Pancreas (tissue), 10 donors: ENCODE measurements around the gene ADAR. TPM values are rescaled to one million over a fixed set of nuclear protein-coding genes. Genes with fewer than 3 reads are reported as not detected.

Experiments used
- ATAC-seq, 4 donors: fragments of 200-7000 bp; cut with Tn5 transposase; one replicate each; pipeline versions ENCODE4 v1.8.0 to v1.9.1; 2020; ENCODE audit warnings: mild to moderate bottlenecking in 4 of 4, moderate library complexity in 4 of 4
- DNase-seq, 6 donors: peaks; one replicate each; pipeline ENCODE4 v3.0.0-alpha.2; 2020
- FAIRE-seq: peaks from 2 replicates; lab custom pipeline; 2012; peaks lifted over from hg19 to GRCh38; lab: Jason Lieb, UNC
- H3K27ac ChIP-seq, 4 donors: fragments of 200-600 bp; sonication (generic); 1 replicate in 3 of 4; 2 replicates in 1 of 4; pipeline versions ENCODE4 v1.5.0 to v1.8.0; 2020
- H3K27me3 ChIP-seq, 4 donors: fragments of 200-600 bp; one replicate each; pipeline ENCODE4 v1.8.0; 2021
- H3K36me3 ChIP-seq, 3 donors: fragments of 200-600 bp; sonication (generic) in 1 of 3; one replicate each; pipeline versions ENCODE4 v1.5.0 to v1.8.0; 2020 to 2021
- H3K4me1 ChIP-seq, 3 donors: fragments of 200-600 bp; one replicate each; pipeline ENCODE4 v1.8.0; 2021
- H3K4me3 ChIP-seq, 4 donors: fragments of 200-600 bp; sonication (generic) in 2 of 4; one replicate each; pipeline versions ENCODE4 v1.5.0 to v1.8.0; 2020 to 2021
- H3K9me3 ChIP-seq, 4 donors: fragments of 200-600 bp; one replicate each; pipeline ENCODE4 v1.8.0; 2021
- WGBS, 2 donors: extraction: QIAGEN DNeasy Blood & Tissue Kit; methylation state at CpG; one replicate each; pipeline ENCODE4 v1.1.7; 2013; 5-methylcytosine and 5-hydroxymethylcytosine counted together
- intact Hi-C, 3 donors: fragments of 100-400 bp; cut with DNase I; formaldehyde crosslinking; loops; one replicate each; pipeline versions ENCODE4 v1.11.1 to v1.14.2; 2022
- polyA plus RNA-seq, 2 donors: library from polyadenylated mRNA; stranded (reverse); fragments of 200-250 nt; gene quantifications; one replicate each; pipeline ENCODE4 v1.2.3, GENCODE V29; 2013
- total RNA-seq, 6 donors: library from RNA; stranded (reverse); fragmentation: NEBNext Ultra II Directional in 4 of 6; extraction: Animal tissue kit (Norgen Biotek cat#: 25700) in 4 of 6; gene quantifications; one replicate each; pipeline versions ENCODE4 v1.2.1 to v1.2.4, GENCODE V29; 2021 to 2023
- TF ChIP-seq, protein P1 (sequence below), 4 donors: fragments of 200-600 bp; sonication (generic) in 3 of 4; IDR thresholded peaks; one replicate each; pipeline versions ENCODE4 v1.5.0 to v1.8.0; 2021; ENCODE audit warnings: antibody characterized with exemption in 4 of 4
- donor health status: healthy with polysubstance abuse.
- donor health status: DM: no; HTN: no; CAD: no; lungs with moderate emphysema.
- donor health status: DM: no; HTN: no; CAD: no.
- donor health status: control.
- donor health status: control.
- donor health status: Bipolar disorder and iron deficiency.
- donor health status: DM: yes; HTN: yes; CAD: no.
- donor health status: DM: no; HTN: no; CAD: no.
- donor health status: DM: no; HTN: no; CAD: no.
- donor health status: DM: yes; HTN: yes; CAD: no.

The ADAR gene
- total and polyA plus RNA-seq, 8 donors = 19.4 to 94.2 (median 47.3) TPM

GRCh38 chr1:154571244-154571963 lies 36.6 kb downstream of the ADAR start:
- DNase-seq = no peak
- H3K27me3 ChIP-seq = no peaks in the 10 kb centered on the region

DNA sequence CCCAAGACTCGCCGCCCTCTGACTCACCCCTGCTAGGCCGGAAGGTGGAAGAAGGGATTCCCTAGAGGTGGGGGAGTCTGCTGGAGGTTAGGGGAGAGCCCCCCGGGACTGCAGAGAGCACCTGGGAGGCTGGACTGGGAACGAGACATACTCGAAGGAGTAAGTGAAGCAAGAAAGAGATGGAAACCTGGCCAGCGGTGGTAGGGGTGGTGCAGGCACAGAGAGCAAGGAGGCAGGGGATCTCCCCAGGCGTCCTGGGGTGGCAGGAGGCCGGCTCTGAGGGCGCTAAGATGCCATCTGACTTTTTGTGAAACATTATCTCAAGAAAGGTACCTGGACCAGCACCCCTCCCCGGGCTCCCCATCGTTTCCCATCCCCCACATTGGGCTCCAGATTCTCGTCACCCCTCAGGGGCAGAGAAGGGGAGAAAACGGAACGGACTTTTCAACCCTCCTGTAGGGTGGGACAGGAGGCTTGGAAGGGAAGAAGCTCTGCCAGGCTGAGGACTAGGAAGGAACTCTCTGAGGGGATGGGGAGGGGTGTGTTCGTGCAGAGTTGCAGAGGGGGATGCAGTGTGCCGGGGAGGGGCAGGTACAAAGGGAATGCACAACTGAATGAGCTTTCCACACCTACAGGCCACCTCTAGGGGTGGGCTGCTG lies 39.7 kb downstream of the ADAR start:
- Histone ChIP-seq H3K27ac (no peak overlapping the region), H3K4me3 (peak overlapping the region in 1 of 4 donors; percentile 24), H3K4me1 (peaks cover 0 to 5% (median 3%) of the 10 kb centered on the region in 3 donors), H3K9me3 (no peaks in the 10 kb centered on the region), H3K27me3 (no peaks in the 10 kb centered on the region), H3K36me3 (no peaks in the 10 kb centered on the region)
- DNase-seq = no peak
- FAIRE-seq = no peak
- TF ChIP-seq, protein P1, sequence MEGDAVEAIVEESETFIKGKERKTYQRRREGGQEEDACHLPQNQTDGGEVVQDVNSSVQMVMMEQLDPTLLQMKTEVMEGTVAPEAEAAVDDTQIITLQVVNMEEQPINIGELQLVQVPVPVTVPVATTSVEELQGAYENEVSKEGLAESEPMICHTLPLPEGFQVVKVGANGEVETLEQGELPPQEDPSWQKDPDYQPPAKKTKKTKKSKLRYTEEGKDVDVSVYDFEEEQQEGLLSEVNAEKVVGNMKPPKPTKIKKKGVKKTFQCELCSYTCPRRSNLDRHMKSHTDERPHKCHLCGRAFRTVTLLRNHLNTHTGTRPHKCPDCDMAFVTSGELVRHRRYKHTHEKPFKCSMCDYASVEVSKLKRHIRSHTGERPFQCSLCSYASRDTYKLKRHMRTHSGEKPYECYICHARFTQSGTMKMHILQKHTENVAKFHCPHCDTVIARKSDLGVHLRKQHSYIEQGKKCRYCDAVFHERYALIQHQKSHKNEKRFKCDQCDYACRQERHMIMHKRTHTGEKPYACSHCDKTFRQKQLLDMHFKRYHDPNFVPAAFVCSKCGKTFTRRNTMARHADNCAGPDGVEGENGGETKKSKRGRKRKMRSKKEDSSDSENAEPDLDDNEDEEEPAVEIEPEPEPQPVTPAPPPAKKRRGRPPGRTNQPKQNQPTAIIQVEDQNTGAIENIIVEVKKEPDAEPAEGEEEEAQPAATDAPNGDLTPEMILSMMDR (IDR thresholded peaks at IDR 0.05) = no peak
- 28 to 33% methylated on average over 16 to 17 of the region's 17 CpGs for WGBS, 2 donors
- peak in 2 of 4 donors; percentile 6 to 11 for ATAC-seq
- intact Hi-C loops = loop anchor here in 1 of 3 donors (10.0 kb wide), 2 partner anchors 187 to 317 kb away; no protein-coding TSS in a partner anchor

More at GRCh38 chr1:154571244-154571963, 36.6 kb downstream of the ADAR start:
- no peaks in the 10 kb centered on the region for H3K9me3 ChIP-seq
- no peak overlapping the region for H3K27ac ChIP-seq
- H3K36me3 ChIP-seq = no peaks in the 10 kb centered on the region
- peaks cover 0 to 5% (median 3%) of the 10 kb centered on the region in 3 donors for H3K4me1 ChIP-seq
- intact Hi-C loops = no loop called here
- FAIRE-seq (no peak), ATAC-seq (no peak)
- TF ChIP-seq, protein P1 (IDR thresholded peaks at IDR 0.05) = no peak
- 92% methylated on average over 59 of the region's 59 CpGs for WGBS, 2 donors
- no peak overlapping the region for H3K4me3 ChIP-seq

- intact Hi-C loops = loop anchor here in 1 of 3 donors (10.0 kb wide), 2 partner anchors 187 to 317 kb away; no protein-coding TSS in a partner anchor
- Histone ChIP-seq H3K36me3 (no peaks in the 10 kb centered on the region), H3K27ac (no peak within 1 kb of the TSS), H3K4me3 (peak within 1 kb of the TSS in 1 of 4 donors; percentile 24), H3K4me1 (peaks cover 0 to 5% (median 3%) of the 10 kb centered on the region in 3 donors), H3K9me3 (no peaks in the 10 kb centered on the region), H3K27me3 (no peaks in the 10 kb centered on the region)
- DNase-seq (peak; percentile 49 to 93 (median 84)), ATAC-seq (peak; percentile 98 to 100 (median 100)), FAIRE-seq (no peak)
- TF ChIP-seq, protein P1 (IDR thresholded peaks at IDR 0.05) = no peak
- 4 to 5% methylated on average over 39 to 53 of the region's 53 CpGs for WGBS, 2 donors
Observed at GRCh38 chr1:154567386-154568156, 40.4 kb downstream of the ADAR start, which contains the start of gene CHRNB2. Gene CHRNB2, plus strand, starts transcription at chr1:154567778. Its CDS starts 267 bp downstream, at chr1:154568045.

- H3K36me3 ChIP-seq = no peaks in the 10 kb centered on the region
- intact Hi-C loops = loop anchor here in 1 of 3 donors (10.0 kb wide), 2 partner anchors 189 to 319 kb away; no protein-coding TSS in a partner anchor
- no peak for FAIRE-seq
- no peaks in the 10 kb centered on the region for H3K27me3 ChIP-seq
- ATAC-seq = no peak
- H3K9me3 ChIP-seq = no peaks in the 10 kb centered on the region
- peaks cover 0 to 5% (median 3%) of the 10 kb centered on the region in 3 donors for H3K4me1 ChIP-seq
- no peak overlapping the region for H3K27ac ChIP-seq
- TF ChIP-seq, protein P1 (IDR thresholded peaks at IDR 0.05) = no peak
- no peak overlapping the region for H3K4me3 ChIP-seq
- DNase-seq = no peak
- 77 to 80% methylated on average over 6 of the region's 6 CpGs for WGBS, 2 donors
Observed at GRCh38 chr1:154565876-154566275, 42.1 kb downstream of the ADAR start.
